Activated CD8-positive, alpha-beta memory T cell treated with anti-CD3 and anti-CD28 coated beads, Interleukin-2, amount 50 U/mL, for 48 hours (primary cell): ENCODE results near the gene FBXL15.

Experiments used
- DNase-seq: peaks from one replicate; pipeline ENCODE4 v3.0.0-alpha.2; 2020

FBXL15 gene

GRCh38 chr10:102411341-102412255 lies 9.0 kb upstream of the FBXL15 start:
- DNase-seq = peak; percentile 54

GRCh38 chr10:102412293-102412692 lies 8.3 kb upstream of the FBXL15 start:
- peak; percentile 51 for DNase-seq

GRCh38 chr10:102413053-102413705 lies 7.5 kb upstream of the FBXL15 start:
- peak; percentile 71 for DNase-seq

GRCh38 chr10:102413806-102414561 lies 6.7 kb upstream of the FBXL15 start:
- no peak for DNase-seq

GRCh38 chr10:102414749-102415148 lies 5.9 kb upstream of the FBXL15 start:
- no peak for DNase-seq

- no peak for DNase-seq
Measured at GRCh38 chr10:102416283-102416682, 4.4 kb upstream of the FBXL15 start.

GRCh38 chr10:102416695-102417094 lies 3.9 kb upstream of the FBXL15 start:
- DNase-seq = no peak

GRCh38 chr10:102418622-102419268 lies 1.9 kb upstream of the FBXL15 start, which contains the start of gene PSD:
Gene PSD, minus strand, starts transcription at chr10:102418785. Its CDS starts 1,747 bp downstream, at chr10:102417038.
- no peak for DNase-seq

GRCh38 chr10:102419269-102420180 lies 1.1 kb upstream of the FBXL15 start:
- DNase-seq = peak; percentile 90

- DNase-seq = peak; percentile 62
Measured at GRCh38 chr10:102420181-102420713, 389 bp upstream of the FBXL15 start.

- no peak for DNase-seq
Measured at GRCh38 chr10:102421507-102421756, 796 bp downstream of the FBXL15 start.

- DNase-seq = no peak
Measured at GRCh38 chr10:102421757-102422512, 1.3 kb downstream of the FBXL15 start.

GRCh38 chr10:102422545-102423129 lies 2.0 kb downstream of the FBXL15 start:
- peak; percentile 81 for DNase-seq

GRCh38 chr10:102423372-102423968 lies 2.8 kb downstream of the FBXL15 start:
- no peak for DNase-seq

- DNase-seq = no peak
Measured at GRCh38 chr10:102424145-102424544, 3.5 kb downstream of the FBXL15 start.

GRCh38 chr10:102424916-102425315 lies 4.3 kb downstream of the FBXL15 start:
- DNase-seq = no peak

- no peak for DNase-seq
Measured at GRCh38 chr10:102425444-102425843, 4.8 kb downstream of the FBXL15 start.

GRCh38 chr10:102426803-102427287 lies 6.2 kb downstream of the FBXL15 start:
- DNase-seq = no peak

GRCh38 chr10:102429468-102429867 lies 8.8 kb downstream of the FBXL15 start:
- DNase-seq = no peak
